Stomach (tissue), 9 donors: ENCODE data around the gene TMPRSS12. TPM values are rescaled to one million over a fixed set of nuclear protein-coding genes. Genes with fewer than 3 reads are reported as not detected.

Experiments used
- DNase-seq, 2 donors: peaks; one replicate each; pipeline versions ENCODE4 v3.0.0 to v3.0.0-alpha.2; 2013 to 2019
- H3K27ac ChIP-seq, 5 donors: fragments of 200-600 bp in 4 of 5; sonication (generic) in 4 of 5; one replicate each; pipeline ENCODE4 v1.5.1; 2013 to 2019; ENCODE audit warnings: mild to moderate bottlenecking in 1 of 5, moderate library complexity in 1 of 5
- H3K27me3 ChIP-seq, 3 donors: fragments of 200-600 bp; sonication (generic); one replicate each; pipeline ENCODE4 v1.5.1; 2017 to 2019; ENCODE audit warnings: mixed run types in 1 of 3
- H3K36me3 ChIP-seq, 4 donors: fragments of 200-600 bp; sonication (generic); 1 replicate in 3 of 4; 2 replicates in 1 of 4; pipeline ENCODE4 v1.5.1; 2016 to 2019
- H3K4me1 ChIP-seq, 4 donors: fragments of 200-600 bp; sonication (generic); one replicate each; pipeline ENCODE4 v1.5.1; 2016 to 2019
- H3K4me3 ChIP-seq, 4 donors: fragments of 200-600 bp; sonication (generic) in 3 of 4; one replicate each; pipeline ENCODE4 v1.5.1; 2016 to 2019; ENCODE audit warnings: mild to moderate bottlenecking in 1 of 4
- H3K9me3 ChIP-seq, 4 donors: fragments of 200-600 bp; sonication (generic); one replicate each; pipeline ENCODE4 v1.5.1; 2016 to 2019
- CTCF ChIP-seq, 7 experiments: fragments of 450-650 bp in 4 of 7; fragments of 200-600 bp in 3 of 7; sonication (generic) in 3 of 7; IDR thresholded peaks; one replicate each; pipeline ENCODE4 v1.5.1; 2016 to 2019; ENCODE audit warnings: antibody characterized with exemption in 7 of 7, control low read depth in 2 of 7, mild to moderate bottlenecking in 1 of 7
- EP300 ChIP-seq: sonication (generic); formaldehyde crosslinking; IDR thresholded peaks from one replicate; pipeline ENCODE4 v1.6.1; 2017; ENCODE audit warnings: antibody characterized with exemption
- POLR2A ChIP-seq, 4 donors: fragments of 450-650 bp; IDR thresholded peaks; one replicate each; pipeline ENCODE4 v1.6.1; 2016; ENCODE audit warnings: antibody characterized with exemption in 4 of 4, control low read depth in 2 of 4, mild to moderate bottlenecking in 1 of 4, moderate library complexity in 1 of 4
- POLR2AphosphoS5 ChIP-seq, 3 donors: sonication (generic); formaldehyde crosslinking; IDR thresholded peaks; one replicate each; pipeline ENCODE4 v1.6.1; 2016; ENCODE audit warnings: antibody characterized with exemption in 3 of 3
- WGBS, 5 donors: extraction: QIAGEN DNeasy Blood & Tissue Kit in 3 of 5; methylation state at CpG; one replicate each; pipeline versions ENCODE4 v1.1.5 to v1.1.7; 2013 to 2018; 5-methylcytosine and 5-hydroxymethylcytosine counted together
- intact Hi-C: fragments of 100-400 bp; cut with DNase I; formaldehyde crosslinking; loops from one replicate; pipeline ENCODE4 v1.15.1; 2023; ENCODE audit warnings: low total_unique reads
- polyA plus RNA-seq, 3 donors: library from polyadenylated mRNA; stranded (reverse); fragments of 200-250 nt; gene quantifications; one replicate each; pipeline ENCODE4 v1.2.3, GENCODE V29; 2013
- total RNA-seq, 5 donors: library from RNA; depleted of rRNA; stranded (reverse); fragments of >200 nt; gene quantifications; one replicate each; pipeline versions ENCODE4 v1.1.0 to v1.2.3, GENCODE V29; 2014 to 2016
- donor health status: healthy with polysubstance abuse.
- donor health status: Bipolar disorder and iron deficiency.
- donor health status: healthy.

TMPRSS12 gene
- total and polyA plus RNA-seq, 8 donors, result not detected

- no peak for DNase-seq
- no peaks in the 10 kb centered on the region for H3K4me1 ChIP-seq
- H3K27ac ChIP-seq, result no peak overlapping the region
- H3K4me3 ChIP-seq, result no peak overlapping the region
- no peaks in the 10 kb centered on the region for H3K27me3 ChIP-seq
- TF ChIP-seq POLR2AphosphoS5 (IDR thresholded peaks at IDR 0.05) (no peak), EP300 (no peak), CTCF (IDR thresholded peaks at IDR 0.05) (no peak), POLR2A (IDR thresholded peaks at IDR 0.05) (no peak)
- H3K36me3 ChIP-seq, result no peaks in the 10 kb centered on the region
- WGBS, 5 donors, result 91 to 98% (median 93%) methylated on average over 2 of the region's 2 CpGs
- peaks cover 8 to 57% (median 43%) of the 10 kb centered on the region in 4 donors for H3K9me3 ChIP-seq
- intact Hi-C loops, result no loop called here
Observed at GRCh38 chr12:50913224-50913623, 70.5 kb downstream of the TMPRSS12 start.

- TF ChIP-seq CTCF (IDR thresholded peaks at IDR 0.05), result no peak
- intact Hi-C loops, result no loop called here
Observed at GRCh38 chr12:50914872-50915484, 72.3 kb downstream of the TMPRSS12 start.

GRCh38 chr12:50916292-50916691 is 73.6 kb downstream of the TMPRSS12 start:
- WGBS, 5 donors, result 64 to 88% (median 84%) methylated on average over 3 of the region's 3 CpGs
- H3K4me1 ChIP-seq, result no peaks in the 10 kb centered on the region
- H3K9me3 ChIP-seq, result peaks cover 8 to 55% (median 43%) of the 10 kb centered on the region in 4 donors
- H3K27ac ChIP-seq, result no peak overlapping the region
- intact Hi-C loops, result no loop called here
- no peaks in the 10 kb centered on the region for H3K36me3 ChIP-seq
- TF ChIP-seq POLR2AphosphoS5 (IDR thresholded peaks at IDR 0.05) (no peak), CTCF (IDR thresholded peaks at IDR 0.05) (no peak), POLR2A (IDR thresholded peaks at IDR 0.05) (no peak), EP300 (no peak)
- no peak overlapping the region for H3K4me3 ChIP-seq
- no peaks in the 10 kb centered on the region for H3K27me3 ChIP-seq
- no peak for DNase-seq

More at GRCh38 chr12:50914872-50915484, 72.3 kb downstream of the TMPRSS12 start:
- Histone ChIP-seq H3K27ac (no peak overlapping the region), H3K4me1 (no peaks in the 10 kb centered on the region), H3K9me3 (peaks cover 8 to 57% (median 43%) of the 10 kb centered on the region in 4 donors), H3K4me3 (no peak overlapping the region), H3K27me3 (no peaks in the 10 kb centered on the region), H3K36me3 (no peaks in the 10 kb centered on the region)
- no peak for DNase-seq
- 75 to 88% (median 87%) methylated on average over 6 of the region's 6 CpGs for WGBS, 5 donors

GRCh38 chr12:50918584-50919316 is 76.0 kb downstream of the TMPRSS12 start:
- no peaks in the 10 kb centered on the region for H3K36me3 ChIP-seq
- H3K4me1 ChIP-seq, result peaks cover 17 to 21% (median 19%) of the 10 kb centered on the region in 4 donors
- no peak for TF ChIP-seq POLR2A (IDR thresholded peaks at IDR 0.05)
- TF ChIP-seq EP300, result no peak
- TF ChIP-seq CTCF (IDR thresholded peaks at IDR 0.05), result no peak
- no peak for TF ChIP-seq POLR2AphosphoS5 (IDR thresholded peaks at IDR 0.05)
- peak overlapping the region in 1 of 5 donors; percentile 13 for H3K27ac ChIP-seq
- 66 to 89% (median 79%) methylated on average over 5 of the region's 5 CpGs for WGBS, 5 donors
- DNase-seq, result no peak
- no peak overlapping the region for H3K4me3 ChIP-seq
- peaks cover 0 to 33% (median 23%) of the 10 kb centered on the region in 4 donors for H3K9me3 ChIP-seq
- intact Hi-C loops, result no loop called here
- no peaks in the 10 kb centered on the region for H3K27me3 ChIP-seq
